Neural cell (in vitro differentiated cells): ENCODE data around the gene VARS1. TPM values are rescaled to one million over a fixed set of nuclear protein-coding genes. Genes with fewer than 3 reads are reported as not detected.

ENCODE experiments used
- H2AFZ ChIP-seq: fragments of 200-600, 300-800 bp; sonication (generic), shearing (Covaris generic); 2 replicates; pipeline ENCODE4 v1.6.0; 2014; ENCODE audit warnings: low read depth, mild to moderate bottlenecking, antibody characterized with exemption, low read length, moderate library complexity
- H3F3A ChIP-seq: fragments of 200-600 bp; shearing (Covaris generic); 2 replicates; pipeline ENCODE4 v1.6.1; 2016; ENCODE audit warnings: mild to moderate bottlenecking, moderate library complexity, mixed read lengths, antibody characterized with exemption, low read length; ENCODE audit not compliant: insufficient read depth, poor library complexity, severe bottlenecking
- H3K27ac ChIP-seq: fragments of 200-600, 300-800 bp; sonication (generic), shearing (Covaris generic); 2 replicates; pipeline ENCODE4 v1.5.1; 2014; ENCODE audit warnings: mild to moderate bottlenecking, low read length, moderate library complexity
- H3K27me3 ChIP-seq: fragments of 300-800, 200-600 bp; sonication (generic), shearing (Covaris generic); 2 replicates; pipeline ENCODE4 v1.6.0; 2014; ENCODE audit warnings: mild to moderate bottlenecking, low read depth, low read length, moderate library complexity; ENCODE audit not compliant: insufficient read depth
- H3K36me3 ChIP-seq: fragments of 300-800, 200-600 bp; sonication (generic), shearing (Covaris generic); 2 replicates; pipeline ENCODE4 v1.5.1; 2014; ENCODE audit warnings: mild to moderate bottlenecking, antibody characterized with exemption, low read length, moderate library complexity; ENCODE audit not compliant: insufficient read depth
- H3K4me2 ChIP-seq: fragments of 300-800, 200-600 bp; sonication (generic), shearing (Covaris generic); 2 replicates; pipeline ENCODE4 v1.6.0; 2014; ENCODE audit warnings: mild to moderate bottlenecking, low read length
- H3K4me3 ChIP-seq: fragments of 300-800, 200-600 bp; sonication (generic), shearing (Covaris generic); 2 replicates; pipeline ENCODE4 v1.5.1; 2014; ENCODE audit warnings: mild to moderate bottlenecking, low read length, moderate library complexity
- H3K79me2 ChIP-seq: fragments of 200-600 bp; shearing (Covaris generic); replicated peaks from 2 replicates; pipeline ENCODE4 v1.6.0; 2014; ENCODE audit warnings: mild to moderate bottlenecking, low read length, moderate library complexity; ENCODE audit not compliant: insufficient read depth
- H3K9ac ChIP-seq: fragments of 300-800, 200-600 bp; sonication (generic), shearing (Covaris generic); 2 replicates; pipeline ENCODE4 v1.6.1; 2016; ENCODE audit warnings: mild to moderate bottlenecking, low read length, mixed read lengths
- H3K9me2 ChIP-seq: fragments of 200-600 bp; shearing (Covaris generic); 2 replicates; pipeline ENCODE4 v1.6.1; 2016; ENCODE audit warnings: mild to moderate bottlenecking, low read length, mixed read lengths; ENCODE audit not compliant: insufficient read depth
- H3K9me3 ChIP-seq: fragments of 200-600, 300-800 bp; sonication (generic), shearing (Covaris generic); 2 replicates; pipeline ENCODE4 v1.6.1; 2016; ENCODE audit warnings: mild to moderate bottlenecking, mixed run types, low read length, moderate library complexity, mixed read lengths
- H4K20me1 ChIP-seq: fragments of 200-600 bp; shearing (Covaris generic); 2 replicates; pipeline ENCODE4 v1.6.1; 2016; ENCODE audit warnings: mild to moderate bottlenecking, mixed run types; ENCODE audit not compliant: insufficient read depth
- EP300 ChIP-seq: fragments of 450-650 bp; conservative IDR thresholded peaks from 2 replicates; pipeline ENCODE4 v1.6.1; 2014; ENCODE audit warnings: antibody characterized with exemption, mild to moderate bottlenecking, moderate library complexity; ENCODE audit not compliant: poor library complexity, severe bottlenecking
- EZH2 ChIP-seq: fragments of 200-600, 300-800 bp; shearing (Covaris generic), sonication (generic); IDR thresholded peaks from 2 replicates; pipeline ENCODE4 v1.6.1; 2014; ENCODE audit warnings: antibody characterized with exemption, low read length, borderline replicate concordance, mild to moderate bottlenecking; ENCODE audit not compliant: insufficient read depth, poor library complexity, severe bottlenecking
- MXI1 ChIP-seq: fragments of 450-650 bp; conservative IDR thresholded peaks from 2 replicates; pipeline ENCODE4 v1.6.1; 2014; ENCODE audit warnings: antibody characterized with exemption, mild to moderate bottlenecking; ENCODE audit not compliant: poor library complexity, severe bottlenecking
- POLR2AphosphoS5 ChIP-seq: IDR thresholded peaks from 2 replicates; pipeline ENCODE4 v1.6.1; 2012
- RAD21 ChIP-seq: fragments of 450-650 bp; conservative IDR thresholded peaks from 2 replicates; pipeline ENCODE4 v1.6.1; 2014; ENCODE audit warnings: antibody characterized with exemption, mild to moderate bottlenecking, moderate library complexity
- SMC3 ChIP-seq: fragments of 450-650 bp; conservative IDR thresholded peaks from 2 replicates; pipeline ENCODE4 v1.6.1; 2014; ENCODE audit warnings: antibody characterized with exemption, mild to moderate bottlenecking, moderate library complexity; ENCODE audit not compliant: poor library complexity
- TAF1 ChIP-seq: IDR thresholded peaks from 2 replicates; pipeline ENCODE4 v1.6.1; 2012; ENCODE audit warnings: low read depth
- polyA plus RNA-seq: library from polyadenylated mRNA; depleted of rRNA; stranded (reverse); fragments of >200 nt; gene quantifications from 2 replicates; pipeline ENCODE4 v1.2.3, GENCODE V29; 2014
- TF ChIP-seq, protein P1 (sequence below): fragments of 450-650 bp; IDR thresholded peaks from 2 replicates; pipeline ENCODE4 v1.5.1; 2014; ENCODE audit warnings: antibody characterized with exemption, mild to moderate bottlenecking, moderate library complexity; ENCODE audit not compliant: poor library complexity, severe bottlenecking
- TF ChIP-seq, protein P2 (sequence below): IDR thresholded peaks from 2 replicates; pipeline ENCODE4 v1.6.1; 2012; ENCODE audit warnings: borderline replicate concordance

Gene VARS1
- polyA plus RNA-seq, 1 donor from 2014 or later = 40.9 TPM

- H4K20me1 ChIP-seq = no peaks in the 10 kb centered on the region
- H3K27ac ChIP-seq = no peak overlapping the region
- no peak overlapping the region for H3K9ac ChIP-seq
- TF ChIP-seq EP300 (no peak), EZH2 (no peak), MXI1 (no peak), POLR2AphosphoS5 (no peak), RAD21 (no peak), TAF1 (no peak), SMC3 (no peak)
- TF ChIP-seq, protein P1, sequence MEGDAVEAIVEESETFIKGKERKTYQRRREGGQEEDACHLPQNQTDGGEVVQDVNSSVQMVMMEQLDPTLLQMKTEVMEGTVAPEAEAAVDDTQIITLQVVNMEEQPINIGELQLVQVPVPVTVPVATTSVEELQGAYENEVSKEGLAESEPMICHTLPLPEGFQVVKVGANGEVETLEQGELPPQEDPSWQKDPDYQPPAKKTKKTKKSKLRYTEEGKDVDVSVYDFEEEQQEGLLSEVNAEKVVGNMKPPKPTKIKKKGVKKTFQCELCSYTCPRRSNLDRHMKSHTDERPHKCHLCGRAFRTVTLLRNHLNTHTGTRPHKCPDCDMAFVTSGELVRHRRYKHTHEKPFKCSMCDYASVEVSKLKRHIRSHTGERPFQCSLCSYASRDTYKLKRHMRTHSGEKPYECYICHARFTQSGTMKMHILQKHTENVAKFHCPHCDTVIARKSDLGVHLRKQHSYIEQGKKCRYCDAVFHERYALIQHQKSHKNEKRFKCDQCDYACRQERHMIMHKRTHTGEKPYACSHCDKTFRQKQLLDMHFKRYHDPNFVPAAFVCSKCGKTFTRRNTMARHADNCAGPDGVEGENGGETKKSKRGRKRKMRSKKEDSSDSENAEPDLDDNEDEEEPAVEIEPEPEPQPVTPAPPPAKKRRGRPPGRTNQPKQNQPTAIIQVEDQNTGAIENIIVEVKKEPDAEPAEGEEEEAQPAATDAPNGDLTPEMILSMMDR = no peak
- TF ChIP-seq, protein P2, sequence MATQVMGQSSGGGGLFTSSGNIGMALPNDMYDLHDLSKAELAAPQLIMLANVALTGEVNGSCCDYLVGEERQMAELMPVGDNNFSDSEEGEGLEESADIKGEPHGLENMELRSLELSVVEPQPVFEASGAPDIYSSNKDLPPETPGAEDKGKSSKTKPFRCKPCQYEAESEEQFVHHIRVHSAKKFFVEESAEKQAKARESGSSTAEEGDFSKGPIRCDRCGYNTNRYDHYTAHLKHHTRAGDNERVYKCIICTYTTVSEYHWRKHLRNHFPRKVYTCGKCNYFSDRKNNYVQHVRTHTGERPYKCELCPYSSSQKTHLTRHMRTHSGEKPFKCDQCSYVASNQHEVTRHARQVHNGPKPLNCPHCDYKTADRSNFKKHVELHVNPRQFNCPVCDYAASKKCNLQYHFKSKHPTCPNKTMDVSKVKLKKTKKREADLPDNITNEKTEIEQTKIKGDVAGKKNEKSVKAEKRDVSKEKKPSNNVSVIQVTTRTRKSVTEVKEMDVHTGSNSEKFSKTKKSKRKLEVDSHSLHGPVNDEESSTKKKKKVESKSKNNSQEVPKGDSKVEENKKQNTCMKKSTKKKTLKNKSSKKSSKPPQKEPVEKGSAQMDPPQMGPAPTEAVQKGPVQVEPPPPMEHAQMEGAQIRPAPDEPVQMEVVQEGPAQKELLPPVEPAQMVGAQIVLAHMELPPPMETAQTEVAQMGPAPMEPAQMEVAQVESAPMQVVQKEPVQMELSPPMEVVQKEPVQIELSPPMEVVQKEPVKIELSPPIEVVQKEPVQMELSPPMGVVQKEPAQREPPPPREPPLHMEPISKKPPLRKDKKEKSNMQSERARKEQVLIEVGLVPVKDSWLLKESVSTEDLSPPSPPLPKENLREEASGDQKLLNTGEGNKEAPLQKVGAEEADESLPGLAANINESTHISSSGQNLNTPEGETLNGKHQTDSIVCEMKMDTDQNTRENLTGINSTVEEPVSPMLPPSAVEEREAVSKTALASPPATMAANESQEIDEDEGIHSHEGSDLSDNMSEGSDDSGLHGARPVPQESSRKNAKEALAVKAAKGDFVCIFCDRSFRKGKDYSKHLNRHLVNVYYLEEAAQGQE = no peak
- H3K9me3 ChIP-seq = no peaks in the 10 kb centered on the region
- H3K9me2 ChIP-seq = no peaks in the 10 kb centered on the region
- no peaks in the 10 kb centered on the region for H3K27me3 ChIP-seq
- peak overlapping the region; percentile 72 for H3K4me3 ChIP-seq
- peak overlapping the region; percentile 62 for H3K4me2 ChIP-seq
- H2AFZ ChIP-seq = no peak overlapping the region
- no peaks in the 10 kb centered on the region for H3K36me3 ChIP-seq
- H3F3A ChIP-seq = peaks cover 1% of the 10 kb centered on the region
- H3K79me2 ChIP-seq = peaks cover 45% of the 10 kb centered on the region
Observed at GRCh38 chr6:31831350-31832215, 36.0 kb upstream of the VARS1 start.

- TF ChIP-seq, protein P2 = no peak
- no peak for TF ChIP-seq TAF1
- no peak for TF ChIP-seq POLR2AphosphoS5
- TF ChIP-seq EZH2 = no peak
- TF ChIP-seq EP300 = no peak
- Histone ChIP-seq H3K9ac (peak overlapping the region; percentile 62), H3K79me2 (peaks cover 38% of the 10 kb centered on the region), H3K9me2 (no peaks in the 10 kb centered on the region), H3K36me3 (no peaks in the 10 kb centered on the region), H3K27me3 (no peaks in the 10 kb centered on the region), H3K27ac (no peak overlapping the region), H2AFZ (no peak overlapping the region), H3K9me3 (no peaks in the 10 kb centered on the region), H3K4me3 (peak overlapping the region; percentile 72), H3F3A (peaks cover 3% of the 10 kb centered on the region), H4K20me1 (no peaks in the 10 kb centered on the region), H3K4me2 (peak overlapping the region; percentile 62)
Observed at GRCh38 chr6:31830886-31831335, 35.4 kb upstream of the VARS1 start.
